Astrocyte of the spinal cord (primary cell): Measurements from ENCODE around the gene CASKIN2.
"Not testable (repeated sequence)": the region's sequence is repeated elsewhere in the genome, so short reads cannot be mapped to it uniquely, and the experiment has no call there.

ENCODE experiments used
- DNase-seq: peaks from one replicate; pipeline ENCODE4 v3.0.0; 2011; ENCODE audit warnings: low read depth, low spot score
- H3K4me3 ChIP-seq: 2 replicates; pipeline ENCODE4 v1.5.1; 2011; ENCODE audit warnings: low read depth, mild to moderate bottlenecking, low read length, moderate library complexity
- in situ Hi-C: cut with HindIII; loops from 2 replicates; pipeline ENCODE4 v1.10.0; 2017; ENCODE audit warnings: low sequenced_read_pairs
- TF ChIP-seq, protein P1 (sequence below): IDR thresholded peaks from 2 replicates; pipeline ENCODE4 v1.5.1; 2012; ENCODE audit warnings: low read depth, mild to moderate bottlenecking, low read length, inconsistent platforms

Gene CASKIN2

DNA sequence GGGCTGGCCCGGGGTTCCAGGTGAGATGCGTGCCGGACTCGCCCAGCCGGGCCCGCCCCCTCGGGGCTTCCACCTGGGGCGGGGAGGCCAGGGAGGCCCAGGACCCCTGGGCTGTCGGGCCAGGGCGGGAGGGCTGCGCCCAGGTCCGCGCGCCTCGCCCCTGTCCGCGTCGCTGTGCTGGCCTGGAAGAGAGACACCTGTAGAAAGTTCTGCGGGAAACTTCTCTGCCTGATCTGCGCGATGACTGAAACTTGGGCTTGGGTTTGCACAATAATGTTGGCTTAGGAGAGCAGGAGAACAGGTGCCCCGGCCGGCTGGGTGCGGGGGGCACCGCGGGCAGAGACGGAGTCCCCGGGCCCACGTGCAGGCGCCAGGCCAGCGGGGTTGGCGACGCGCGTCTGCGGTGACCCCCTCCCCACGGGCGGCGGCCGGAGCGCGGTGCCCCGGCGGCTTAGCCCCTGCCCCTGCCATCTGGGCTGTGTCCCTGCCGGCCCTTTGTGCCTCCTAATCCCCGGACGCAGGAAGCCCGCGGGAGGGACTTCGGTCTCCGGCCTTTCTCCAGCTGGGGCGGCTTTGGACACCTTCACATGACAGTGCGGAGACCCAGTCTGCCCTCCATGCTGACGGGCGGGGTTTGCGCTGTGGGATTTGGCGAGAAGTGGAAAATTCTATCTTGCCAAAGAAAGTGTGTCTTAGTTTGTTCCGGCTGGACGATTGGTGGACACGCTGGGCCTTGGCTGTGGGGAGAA lies 10.6 kb upstream of the CASKIN2 start:
- TF ChIP-seq, protein P1, sequence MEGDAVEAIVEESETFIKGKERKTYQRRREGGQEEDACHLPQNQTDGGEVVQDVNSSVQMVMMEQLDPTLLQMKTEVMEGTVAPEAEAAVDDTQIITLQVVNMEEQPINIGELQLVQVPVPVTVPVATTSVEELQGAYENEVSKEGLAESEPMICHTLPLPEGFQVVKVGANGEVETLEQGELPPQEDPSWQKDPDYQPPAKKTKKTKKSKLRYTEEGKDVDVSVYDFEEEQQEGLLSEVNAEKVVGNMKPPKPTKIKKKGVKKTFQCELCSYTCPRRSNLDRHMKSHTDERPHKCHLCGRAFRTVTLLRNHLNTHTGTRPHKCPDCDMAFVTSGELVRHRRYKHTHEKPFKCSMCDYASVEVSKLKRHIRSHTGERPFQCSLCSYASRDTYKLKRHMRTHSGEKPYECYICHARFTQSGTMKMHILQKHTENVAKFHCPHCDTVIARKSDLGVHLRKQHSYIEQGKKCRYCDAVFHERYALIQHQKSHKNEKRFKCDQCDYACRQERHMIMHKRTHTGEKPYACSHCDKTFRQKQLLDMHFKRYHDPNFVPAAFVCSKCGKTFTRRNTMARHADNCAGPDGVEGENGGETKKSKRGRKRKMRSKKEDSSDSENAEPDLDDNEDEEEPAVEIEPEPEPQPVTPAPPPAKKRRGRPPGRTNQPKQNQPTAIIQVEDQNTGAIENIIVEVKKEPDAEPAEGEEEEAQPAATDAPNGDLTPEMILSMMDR = no peak
- peak overlapping the region; percentile 7 for H3K4me3 ChIP-seq
- DNase-seq = no peak
- in situ Hi-C loops = no loop called here

DNA sequence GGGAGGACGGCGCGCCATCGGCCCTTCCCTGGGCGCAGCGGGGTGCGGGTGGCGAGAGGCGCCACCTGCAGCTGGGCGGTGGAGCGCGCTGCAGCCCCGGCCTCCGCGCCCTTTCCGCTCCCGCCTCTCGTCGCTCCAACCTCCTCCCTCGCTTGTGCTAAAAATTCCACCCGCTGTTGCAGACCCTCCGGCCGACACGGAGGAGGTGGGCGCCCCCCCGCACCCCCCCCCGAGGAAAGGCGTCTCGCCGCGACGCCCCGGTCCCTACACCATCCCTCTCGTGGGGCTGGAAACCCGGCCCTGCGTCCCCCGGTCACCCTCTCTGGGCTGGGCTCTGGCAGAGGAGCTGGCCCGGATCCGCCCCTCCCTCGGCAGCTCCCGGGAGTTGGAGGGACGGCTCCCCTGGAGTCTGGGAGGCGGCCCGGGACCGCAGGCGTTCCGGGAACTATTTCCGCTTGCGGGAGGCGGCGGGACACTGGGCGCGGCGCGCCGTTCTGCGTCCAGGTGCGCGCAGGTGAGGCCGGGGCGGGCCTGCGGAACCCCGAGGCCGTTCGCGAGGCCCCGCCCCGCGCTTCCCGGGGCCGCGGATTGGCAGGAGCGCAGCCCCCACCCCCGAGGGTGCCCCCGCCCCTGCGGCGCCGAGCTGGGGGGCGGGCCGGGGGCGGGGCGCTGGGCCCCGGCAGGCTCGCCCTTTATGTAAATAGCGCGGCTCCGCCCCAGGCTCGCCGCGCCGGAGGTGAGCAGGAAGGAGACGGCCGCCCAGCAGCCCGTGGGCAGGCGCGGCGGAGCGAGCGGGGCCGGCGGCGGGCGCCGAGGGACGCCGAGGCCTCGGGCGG lies 9.9 kb upstream of the CASKIN2 start, which contains the start of gene LLGL2:
Gene LLGL2, plus strand, starts transcription at position 728 of the 836 bp plus-strand sequence. CDS start 17,730 bp downstream, outside the sequence.
- TF ChIP-seq, protein P1 = peak; percentile 13
- peak within 1 kb of the TSS; percentile 46 for H3K4me3 ChIP-seq
- in situ Hi-C loops = no loop called here
- DNase-seq = no peak

DNA sequence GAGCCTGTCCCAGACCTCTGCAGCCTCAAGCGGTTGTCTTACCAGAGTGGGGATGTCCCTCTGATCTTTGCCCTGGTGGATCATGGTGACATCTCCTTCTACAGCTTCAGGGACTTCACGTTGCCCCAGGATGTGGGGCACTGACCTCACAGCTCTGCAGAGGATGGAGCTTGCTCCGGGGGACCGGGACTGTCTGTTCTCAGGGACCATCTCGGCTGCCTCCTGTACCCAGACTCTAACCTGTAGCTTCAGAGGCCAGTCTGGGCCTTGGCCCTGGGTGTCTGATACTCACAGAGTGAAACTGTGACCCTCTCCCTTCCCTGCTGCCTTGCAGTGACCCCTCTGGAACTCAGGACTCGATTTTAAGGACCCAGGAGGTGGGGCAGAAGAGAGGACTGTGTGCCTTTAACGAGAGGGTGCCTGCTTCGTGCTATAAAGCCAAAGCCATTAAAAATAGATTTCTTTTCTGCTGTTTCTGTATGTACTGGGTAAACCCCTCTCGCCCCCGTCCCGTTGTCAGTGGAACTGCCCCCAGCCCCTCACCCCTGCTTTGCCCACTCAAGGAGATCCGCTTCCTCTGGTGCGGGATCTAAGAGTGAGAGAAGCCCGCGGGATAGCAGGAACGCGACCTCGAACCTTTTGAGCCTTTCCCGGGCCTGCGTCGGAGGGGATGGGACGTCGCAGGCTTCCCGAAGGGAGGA lies 9.1 kb upstream of the CASKIN2 start:
- no peak overlapping the region for H3K4me3 ChIP-seq
- TF ChIP-seq, protein P1 = no peak
- in situ Hi-C loops = no loop called here
- no peak for DNase-seq

DNA sequence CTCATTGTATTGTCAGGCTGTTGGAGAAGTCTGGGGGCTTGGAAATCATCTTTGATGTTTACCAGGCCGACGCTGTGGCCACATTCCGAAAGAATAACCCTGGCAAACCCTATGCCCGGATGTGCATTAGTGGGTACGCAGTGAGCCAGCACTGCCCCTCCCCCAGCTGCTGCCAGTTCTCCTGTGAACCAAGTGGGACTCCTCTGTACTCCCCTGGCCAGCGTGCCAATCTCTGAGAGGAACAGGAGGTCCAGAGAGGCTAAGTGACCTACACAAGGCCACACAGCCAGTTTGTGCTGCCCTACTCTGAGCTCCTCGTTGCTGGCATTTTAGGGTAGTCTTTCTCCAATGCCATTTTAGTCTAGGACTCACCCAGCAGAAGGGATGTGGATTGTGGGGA lies 8.3 kb upstream of the CASKIN2 start:
- in situ Hi-C loops = no loop called here
- DNase-seq = no peak

DNA sequence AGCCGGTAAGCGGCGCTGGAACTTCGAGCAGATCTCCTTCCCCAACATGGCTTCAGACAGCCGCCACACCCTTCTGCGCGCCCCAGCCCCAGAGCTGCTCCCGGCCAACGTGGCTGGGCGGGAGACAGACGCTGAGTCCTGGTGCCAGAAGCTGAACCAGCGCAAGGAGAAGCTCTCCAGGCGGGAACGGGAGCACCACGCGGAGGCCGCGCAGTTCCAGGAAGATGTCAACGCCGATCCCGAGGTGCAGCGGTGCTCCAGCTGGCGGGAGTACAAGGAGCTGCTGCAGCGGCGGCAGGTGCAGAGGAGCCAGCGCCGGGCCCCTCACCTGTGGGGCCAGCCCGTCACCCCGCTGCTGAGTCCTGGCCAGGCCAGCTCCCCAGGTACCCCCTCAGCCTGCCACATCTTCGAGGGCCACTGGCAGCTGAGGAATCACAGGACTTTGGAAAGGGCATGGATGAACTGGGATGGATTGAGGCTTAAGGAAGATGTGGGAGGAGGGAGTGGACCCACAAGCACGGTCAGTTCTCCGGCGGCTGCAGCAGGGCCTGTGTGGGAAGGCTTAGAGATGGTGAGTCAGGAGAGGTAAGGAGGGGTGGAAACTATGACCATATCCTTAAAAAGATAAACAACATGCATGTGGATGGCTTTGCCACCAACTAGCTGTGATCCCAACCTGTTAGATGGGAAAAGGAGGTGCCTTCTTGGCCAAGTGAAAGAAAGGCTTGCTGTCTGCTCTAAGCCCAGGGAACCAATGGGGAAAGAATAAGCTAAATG lies 6.8 kb upstream of the CASKIN2 start:
- TF ChIP-seq, protein P1 = no peak
- no peak for DNase-seq
- H3K4me3 ChIP-seq = no peak overlapping the region
- in situ Hi-C loops = no loop called here

More for the DNA sequence above, 8.3 kb upstream of the CASKIN2 start:
- H3K4me3 ChIP-seq = no peak overlapping the region
- TF ChIP-seq, protein P1 = no peak

DNA sequence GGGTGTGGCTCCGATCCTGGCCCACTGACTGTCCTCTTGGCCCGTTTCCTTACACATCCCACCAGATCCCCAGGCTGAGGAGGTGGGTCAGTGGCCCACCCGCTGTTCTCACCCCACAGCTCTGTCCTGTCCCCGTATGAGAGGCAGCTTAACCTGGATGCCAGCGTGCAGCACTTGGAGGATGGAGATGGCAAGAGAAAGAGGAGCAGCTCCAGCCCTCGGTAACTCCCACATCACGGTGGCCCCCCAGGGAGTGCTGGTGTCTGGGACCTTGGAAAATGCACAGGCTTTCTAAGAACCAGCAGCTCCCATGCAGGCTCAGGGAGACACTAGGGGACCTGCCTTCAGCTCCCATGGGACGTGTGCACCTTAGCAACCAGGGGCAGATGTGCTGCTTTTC lies 6.0 kb upstream of the CASKIN2 start:
- in situ Hi-C loops = no loop called here
- no peak for DNase-seq
- H3K4me3 ChIP-seq = no peak overlapping the region
- TF ChIP-seq, protein P1 = no peak

DNA sequence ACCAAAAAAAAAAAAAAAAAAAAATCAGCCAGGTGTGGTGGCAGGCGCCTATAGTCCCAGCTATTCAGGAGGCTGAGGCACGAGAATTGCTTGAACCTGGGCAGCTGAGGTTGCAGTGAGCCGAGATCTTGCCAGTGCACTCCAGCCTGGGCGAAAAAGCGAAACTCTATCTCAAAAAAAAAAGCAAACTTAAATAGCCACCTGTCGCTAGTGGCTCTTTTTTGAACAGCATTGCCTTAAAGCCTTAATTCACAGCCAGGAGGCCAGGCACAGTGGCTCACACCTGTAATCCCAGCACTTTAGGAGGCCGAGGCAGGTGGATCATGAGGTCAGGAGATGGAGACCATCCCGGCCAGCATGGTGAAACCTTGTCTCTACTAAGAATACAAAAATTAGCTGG lies 5.1 kb upstream of the CASKIN2 start:
- in situ Hi-C loops, H3K4me3 ChIP-seq, DNase-seq: not testable (repeated sequence)
